Measurements from ENCODE around the gene HDHD2. TPM values are rescaled to one million over a fixed set of nuclear protein-coding genes. Genes with fewer than 3 reads are reported as not detected.

HDHD2 gene
- polyA plus RNA-seq, 3 donors: 10.6 to 38.1 (median 30.6) TPM

DNA sequence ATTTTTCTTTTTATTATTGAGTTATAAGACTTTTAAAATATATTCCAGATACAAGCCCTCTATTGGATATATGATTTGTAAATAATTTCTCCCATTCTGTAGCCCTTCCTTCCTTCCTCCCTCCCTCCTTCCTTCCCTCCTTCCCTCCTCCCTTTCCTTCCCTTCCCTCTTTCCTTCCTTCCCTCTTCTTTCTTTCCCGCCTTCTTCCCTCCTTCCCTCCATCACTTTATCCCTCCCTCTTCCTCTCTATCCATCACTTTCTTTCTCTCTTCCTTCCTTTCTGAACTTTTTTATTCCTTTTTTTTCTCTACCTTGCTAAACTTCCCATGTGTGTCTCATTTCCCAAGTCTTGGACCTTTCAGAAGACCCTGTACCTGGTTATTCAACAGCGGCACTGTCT, 69.4 kb downstream of the HDHD2 start:
- H3K36me3 ChIP-seq (replicated peaks in 1 of 2; ENCODE audit: control insufficient read depth in 1 of 2, insufficient read depth in 2 of 2, low read length in 2 of 2): no peaks in the 10 kb centered on the region
- 75% methylated on average over 1 of the region's 2 CpGs for WGBS (ENCODE audit: insufficient coverage)
- H3K79me2 ChIP-seq (ENCODE audit: insufficient read depth, low read length): no peaks in the 10 kb centered on the region
- H3K4me3 ChIP-seq (replicated peaks in 1 of 3; ENCODE audit: low read depth in 2 of 3, low read length in 3 of 3): no peak overlapping the region
- TF ChIP-seq, protein P1, sequence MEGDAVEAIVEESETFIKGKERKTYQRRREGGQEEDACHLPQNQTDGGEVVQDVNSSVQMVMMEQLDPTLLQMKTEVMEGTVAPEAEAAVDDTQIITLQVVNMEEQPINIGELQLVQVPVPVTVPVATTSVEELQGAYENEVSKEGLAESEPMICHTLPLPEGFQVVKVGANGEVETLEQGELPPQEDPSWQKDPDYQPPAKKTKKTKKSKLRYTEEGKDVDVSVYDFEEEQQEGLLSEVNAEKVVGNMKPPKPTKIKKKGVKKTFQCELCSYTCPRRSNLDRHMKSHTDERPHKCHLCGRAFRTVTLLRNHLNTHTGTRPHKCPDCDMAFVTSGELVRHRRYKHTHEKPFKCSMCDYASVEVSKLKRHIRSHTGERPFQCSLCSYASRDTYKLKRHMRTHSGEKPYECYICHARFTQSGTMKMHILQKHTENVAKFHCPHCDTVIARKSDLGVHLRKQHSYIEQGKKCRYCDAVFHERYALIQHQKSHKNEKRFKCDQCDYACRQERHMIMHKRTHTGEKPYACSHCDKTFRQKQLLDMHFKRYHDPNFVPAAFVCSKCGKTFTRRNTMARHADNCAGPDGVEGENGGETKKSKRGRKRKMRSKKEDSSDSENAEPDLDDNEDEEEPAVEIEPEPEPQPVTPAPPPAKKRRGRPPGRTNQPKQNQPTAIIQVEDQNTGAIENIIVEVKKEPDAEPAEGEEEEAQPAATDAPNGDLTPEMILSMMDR (IDR thresholded peaks at IDR 0.05): no peak
- no peaks in the 10 kb centered on the region for H3K9me3 ChIP-seq (replicated peaks in 1 of 2; ENCODE audit: control insufficient read depth in 1 of 2, insufficient read depth in 1 of 2, low read length in 2 of 2)
- Mint-ChIP-seq H3K36me3 (no peaks in the 10 kb centered on the region), H3K27ac (no peak overlapping the region), H3K4me3 (no peak overlapping the region), H3K9me3 (peaks cover 0 to 1% (median 0%) of the 10 kb centered on the region in 7 donors), H3K27me3 (ENCODE audit: low read depth in 3 of 3) (peaks cover 0 to 2% (median 2%) of the 10 kb centered on the region in 3 donors), H3K4me1 (no peaks in the 10 kb centered on the region)
- no peaks in the 10 kb centered on the region for H4K20me1 ChIP-seq (ENCODE audit: insufficient read depth, low read length)
- no peak overlapping the region for H2AFZ ChIP-seq (ENCODE audit: insufficient read depth, low read depth, low read length, poor library complexity, severe bottlenecking)
- H3K4me1 ChIP-seq (ENCODE audit: control insufficient read depth in 1 of 2, insufficient read depth in 2 of 2, low read length in 2 of 2): no peaks in the 10 kb centered on the region
- H3K4me2 ChIP-seq (replicated peaks; ENCODE audit: extremely low read depth, low read length, poor library complexity, severe bottlenecking): no peak overlapping the region
- H3K9ac ChIP-seq (ENCODE audit: insufficient read depth, low read length, poor library complexity, severe bottlenecking): no peak overlapping the region
- H3K27me3 ChIP-seq (ENCODE audit: control insufficient read depth in 2 of 2, insufficient read depth in 2 of 2, low read length in 2 of 2): no peaks in the 10 kb centered on the region
- DNase-seq: no peak
- no peak overlapping the region for H3K27ac ChIP-seq (ENCODE audit: low read depth in 1 of 2, low read length in 2 of 2)
- intact Hi-C loops (cut with micrococcal nuclease): no loop called here

DNA sequence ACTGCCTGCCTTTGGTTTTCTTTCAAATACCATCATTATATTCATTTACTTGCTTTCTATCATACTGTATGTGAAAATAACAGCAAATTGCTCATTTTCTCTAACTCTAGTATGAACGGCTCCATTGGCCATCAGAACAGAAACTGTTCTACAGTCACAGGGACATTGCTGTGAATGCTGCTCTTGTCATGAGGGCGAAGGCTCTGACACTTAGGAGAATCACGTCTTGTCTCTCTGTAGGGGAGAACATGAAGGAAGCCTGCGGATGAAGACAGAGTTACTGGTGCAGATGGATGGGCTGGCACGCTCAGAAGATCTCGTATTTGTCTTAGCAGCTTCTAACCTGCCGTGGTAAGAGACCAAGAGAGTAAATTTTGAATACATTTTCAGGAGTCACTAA, 73.2 kb downstream of the HDHD2 start:
- no peak overlapping the region for H3K27ac ChIP-seq (ENCODE audit: low read depth in 1 of 2, low read length in 2 of 2)
- H3K27me3 Mint-ChIP-seq (ENCODE audit: low read depth in 3 of 3): peaks cover 0 to 2% (median 2%) of the 10 kb centered on the region in 3 donors
- H3K36me3 Mint-ChIP-seq: no peaks in the 10 kb centered on the region
- H2AFZ ChIP-seq (ENCODE audit: insufficient read depth, low read depth, low read length, poor library complexity, severe bottlenecking): no peak overlapping the region
- WGBS (ENCODE audit: insufficient coverage): 98% methylated on average over 7 of the region's 7 CpGs
- intact Hi-C loops (cut with micrococcal nuclease): no loop called here
- H3K4me3 ChIP-seq (replicated peaks in 1 of 3; ENCODE audit: low read depth in 2 of 3, low read length in 3 of 3): no peak overlapping the region
- no peak overlapping the region for H3K4me3 Mint-ChIP-seq
- H4K20me1 ChIP-seq (ENCODE audit: insufficient read depth, low read length): no peaks in the 10 kb centered on the region
- no peak overlapping the region for H3K4me2 ChIP-seq (replicated peaks; ENCODE audit: extremely low read depth, low read length, poor library complexity, severe bottlenecking)
- TF ChIP-seq, protein P1 (IDR thresholded peaks at IDR 0.05): no peak
- no peak overlapping the region for H3K27ac Mint-ChIP-seq
- no peak for DNase-seq
- H3K9me3 Mint-ChIP-seq: no peaks in the 10 kb centered on the region
- no peaks in the 10 kb centered on the region for H3K9me3 ChIP-seq (replicated peaks in 1 of 2; ENCODE audit: control insufficient read depth in 1 of 2, insufficient read depth in 1 of 2, low read length in 2 of 2)
- H3K4me1 Mint-ChIP-seq: no peaks in the 10 kb centered on the region
- no peaks in the 10 kb centered on the region for H3K79me2 ChIP-seq (ENCODE audit: insufficient read depth, low read length)
- no peaks in the 10 kb centered on the region for H3K27me3 ChIP-seq (ENCODE audit: control insufficient read depth in 2 of 2, insufficient read depth in 2 of 2, low read length in 2 of 2)
- H3K4me1 ChIP-seq (ENCODE audit: control insufficient read depth in 1 of 2, insufficient read depth in 2 of 2, low read length in 2 of 2): no peaks in the 10 kb centered on the region
- no peaks in the 10 kb centered on the region for H3K36me3 ChIP-seq (replicated peaks in 1 of 2; ENCODE audit: control insufficient read depth in 1 of 2, insufficient read depth in 2 of 2, low read length in 2 of 2)
- no peak overlapping the region for H3K9ac ChIP-seq (ENCODE audit: insufficient read depth, low read length, poor library complexity, severe bottlenecking)
